ENCODE results near the gene RRP8.

Gene RRP8

DNA sequence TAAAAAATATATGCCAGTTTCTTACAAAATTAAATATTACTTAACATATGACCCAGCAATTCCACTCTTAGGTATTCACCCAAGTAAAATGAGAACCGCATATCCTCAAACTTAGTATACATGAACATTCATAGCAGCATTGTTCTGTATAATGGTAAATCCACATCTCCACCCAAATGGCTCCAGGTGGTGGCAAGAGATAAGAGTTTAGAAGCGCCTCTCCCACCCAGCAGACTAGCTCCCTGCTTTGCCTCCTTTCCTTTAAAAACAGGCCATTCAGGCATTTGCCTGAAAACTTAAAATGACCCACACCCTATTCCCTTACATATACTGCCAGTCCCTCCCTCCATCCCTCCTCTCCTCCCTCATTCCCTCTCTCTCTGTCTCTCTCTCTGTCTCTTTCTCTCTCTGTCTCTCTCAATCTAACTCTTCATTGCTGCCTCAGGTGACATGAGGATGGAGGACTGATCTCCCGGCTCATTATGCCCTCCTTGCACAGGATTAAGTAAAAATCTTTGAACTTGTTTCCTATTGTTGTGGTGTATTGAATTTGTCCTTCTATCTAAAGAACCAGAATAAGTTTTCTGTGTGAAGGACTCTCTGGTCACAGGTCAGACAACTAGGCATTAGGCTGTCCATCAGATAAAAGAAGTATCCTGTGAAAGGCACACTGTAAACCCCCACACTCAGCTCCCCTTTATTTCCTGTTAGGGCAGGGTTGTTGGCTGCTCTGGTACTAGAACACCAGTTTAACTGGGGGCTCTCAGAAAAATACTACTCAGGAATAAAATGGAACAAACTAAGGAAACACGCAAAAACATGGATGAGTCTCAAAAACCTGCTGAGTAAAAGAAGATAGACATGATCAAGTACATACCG, 48.3 kb downstream of the RRP8 start:
- DNase-seq (ENCODE audit: extremely low spot score): no peak
- CTCF ChIA-PET: interaction anchor here (1.2 to 2.5 kb wide), 3 partner anchors 10 to 111 kb away, joined by 3 to 9 read pairs (median 5); no protein-coding TSS in a partner anchor
- POLR2A ChIA-PET: no interaction called here
- no peak for TF ChIP-seq CTCF (IDR thresholded peaks at IDR 0.05; ENCODE audit: control extremely low read depth, extremely low read depth, low read depth, missing control alignments)

DNA sequence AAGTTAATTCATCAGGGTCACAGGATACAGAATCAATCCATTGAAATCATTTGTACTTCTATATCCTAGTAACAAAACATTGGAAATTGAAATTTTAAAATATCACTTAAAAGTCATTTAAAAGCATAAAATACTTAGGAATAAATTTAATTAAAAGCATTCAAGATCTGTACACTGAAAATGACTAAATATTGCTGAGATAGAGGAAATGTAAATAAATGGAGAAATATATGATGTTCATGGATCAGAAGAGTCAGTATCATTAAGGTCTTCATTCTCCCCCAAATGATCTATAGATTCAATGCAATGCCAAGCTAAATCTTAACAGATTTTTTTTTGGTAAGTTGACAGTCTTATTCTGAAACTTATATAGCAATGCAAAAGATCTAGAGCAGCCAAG, 49.8 kb downstream of the RRP8 start:
- POLR2A ChIA-PET: no interaction called here
- CTCF ChIA-PET: interaction anchor here (1.8 kb wide), 1 partner anchor 9 kb away, joined by 5 read pairs; no protein-coding TSS in a partner anchor
- no peak for DNase-seq (ENCODE audit: extremely low spot score)
- TF ChIP-seq CTCF (IDR thresholded peaks at IDR 0.05; ENCODE audit: control extremely low read depth, extremely low read depth, low read depth, missing control alignments): no peak

DNA sequence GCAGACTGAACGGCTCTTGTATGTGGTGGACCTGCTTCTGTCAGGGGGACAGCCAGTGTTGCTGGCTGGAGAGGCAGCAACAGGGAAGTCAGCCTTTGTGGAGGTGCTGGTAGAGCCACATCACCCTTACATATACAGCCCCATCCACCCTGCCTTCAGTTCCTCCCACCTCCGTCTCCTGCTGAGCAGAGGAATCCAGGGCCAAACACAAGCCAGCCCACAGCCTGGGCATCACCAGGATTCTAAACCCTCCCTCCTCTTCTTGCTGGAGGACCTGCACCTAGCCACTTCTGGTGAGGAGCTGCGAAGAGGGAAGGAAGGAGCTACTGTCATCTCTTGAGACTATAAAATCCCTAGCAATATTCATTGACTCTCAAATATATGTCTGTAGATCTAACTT, 54.8 kb downstream of the RRP8 start:
- TF ChIP-seq CTCF (IDR thresholded peaks at IDR 0.05; ENCODE audit: control extremely low read depth, extremely low read depth, low read depth, missing control alignments): no peak
- CTCF ChIA-PET: interaction anchor here (1.4 kb wide), 1 partner anchor 18 kb away, joined by 7 read pairs; no protein-coding TSS in a partner anchor
- no peak for DNase-seq (ENCODE audit: extremely low spot score)
- POLR2A ChIA-PET: no interaction called here

DNA sequence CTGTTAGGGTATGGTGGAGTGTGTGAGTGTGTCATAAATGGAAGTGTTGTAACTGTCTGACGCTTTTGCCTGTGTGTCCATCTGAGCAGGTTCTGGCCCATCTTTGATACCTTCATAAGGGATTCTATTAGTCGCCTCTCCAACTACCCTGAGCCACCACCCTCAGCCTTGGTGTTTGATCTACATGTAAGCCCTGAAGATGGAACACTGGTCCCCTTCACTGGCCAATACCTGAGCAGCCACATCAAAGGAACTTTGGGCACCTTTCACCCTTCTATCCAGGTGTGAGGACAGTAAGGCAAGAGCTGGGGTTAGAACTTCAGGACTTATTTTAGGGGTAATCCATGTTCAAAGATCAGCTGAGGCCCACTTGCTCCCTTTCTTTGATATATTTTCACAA, 55.3 kb downstream of the RRP8 start:
- ChIA-PET POLR2A (no interaction called here), CTCF (interaction anchor here (1.2 to 9.4 kb wide), 5 partner anchors 16 to 136 kb away, joined by 3 to 73 read pairs (median 4); partner anchors contain the start of gene MRPL17)
- no peak for TF ChIP-seq CTCF (IDR thresholded peaks at IDR 0.05; ENCODE audit: control extremely low read depth, extremely low read depth, low read depth, missing control alignments)
- DNase-seq (ENCODE audit: extremely low spot score): no peak

DNA sequence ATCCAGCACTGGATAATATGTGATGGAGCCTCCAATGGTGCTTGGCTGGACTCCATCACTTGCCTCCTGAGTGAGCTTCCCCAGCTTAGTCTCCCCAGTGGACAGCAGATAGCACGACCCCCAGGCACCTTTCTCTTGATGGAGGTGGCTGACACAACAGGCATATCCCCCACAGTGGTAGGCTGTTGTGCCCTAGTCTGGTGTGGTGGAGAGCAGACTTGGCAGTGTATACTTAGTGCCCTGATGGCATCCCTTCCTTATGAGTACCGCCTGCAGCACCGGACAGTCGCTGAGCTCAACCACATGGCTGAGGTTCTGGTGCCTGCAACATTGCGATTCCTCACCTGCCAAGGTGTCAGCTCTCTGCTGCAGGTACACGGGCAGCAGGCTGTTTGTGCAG, 56.2 kb downstream of the RRP8 start:
- no peak for DNase-seq (ENCODE audit: extremely low spot score)
- TF ChIP-seq CTCF (IDR thresholded peaks at IDR 0.05; ENCODE audit: control extremely low read depth, extremely low read depth, low read depth, missing control alignments): no peak
- CTCF ChIA-PET: interaction anchor here (1.2 to 9.4 kb wide), 4 partner anchors 15 to 136 kb away, joined by 3 to 73 read pairs (median 4); partner anchors contain the start of gene MRPL17
- POLR2A ChIA-PET: no interaction called here

DNA sequence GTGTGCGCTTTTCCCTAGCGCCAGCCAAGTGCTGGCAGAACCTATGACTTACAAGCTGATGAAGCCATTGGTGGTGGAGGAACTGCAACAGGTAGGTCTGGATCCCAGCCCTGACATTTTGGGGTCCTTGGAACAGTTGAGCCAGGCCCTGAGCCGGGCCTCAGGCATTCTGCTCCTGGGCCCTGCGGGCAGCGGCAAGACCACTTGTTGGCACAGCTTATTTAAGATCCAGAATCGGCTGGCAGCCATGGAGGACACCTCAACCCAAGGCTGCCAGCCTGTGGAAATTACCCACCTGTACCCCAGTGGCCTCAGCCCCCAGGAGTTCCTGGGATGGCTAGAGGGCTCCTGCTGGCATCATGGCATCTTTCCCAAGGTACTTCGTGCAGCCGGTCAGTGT, 56.7 kb downstream of the RRP8 start:
- no peak for DNase-seq (ENCODE audit: extremely low spot score)
- no peak for TF ChIP-seq CTCF (IDR thresholded peaks at IDR 0.05; ENCODE audit: control extremely low read depth, extremely low read depth, low read depth, missing control alignments)
- ChIA-PET CTCF (interaction anchor here (1.3 to 9.4 kb wide), 3 partner anchors 15 to 137 kb away, joined by 4 to 73 read pairs (median 4); partner anchors contain the start of gene MRPL17), POLR2A (no interaction called here)
